PFSK-1 (cell line): ENCODE results near the gene TMEM161B.

Experiments
- FOXP2 ChIP-seq: optimal IDR thresholded peaks from 2 replicates; pipeline ENCODE3; 2011; ENCODE audit warnings: borderline replicate concordance, control low read depth, inconsistent platforms; ENCODE audit not compliant: insufficient read depth; ENCODE audit errors: extremely low read length, extremely low read depth
- POLR2AphosphoS5 ChIP-seq: IDR thresholded peaks from 2 replicates; pipeline ENCODE4 v1.6.1; 2012; ENCODE audit warnings: low read depth, mild to moderate bottlenecking, control low read depth, low read length, moderate library complexity
- SIN3A ChIP-seq: IDR thresholded peaks from 2 replicates; pipeline ENCODE4 v1.6.1; 2012; ENCODE audit warnings: mild to moderate bottlenecking, low read length, moderate library complexity, borderline replicate concordance; ENCODE audit not compliant: insufficient read depth
- TAF1 ChIP-seq: IDR thresholded peaks from 2 replicates; pipeline ENCODE4 v1.6.1; 2012; ENCODE audit warnings: low read length, control low read depth, borderline replicate concordance; ENCODE audit not compliant: insufficient read depth
- TF ChIP-seq, protein P1 (sequence below), 2 experiments: IDR thresholded peaks; 2 replicates each; pipeline versions ENCODE4 v1.6.1 to v1.8.0; 2011 to 2012; ENCODE audit warnings: low read depth in 2 of 2, low read length in 2 of 2, control low read depth in 1 of 2, inconsistent platforms in 1 of 2, mild to moderate bottlenecking in 1 of 2, moderate library complexity in 1 of 2; ENCODE audit not compliant: insufficient read depth in 1 of 2

The TMEM161B gene

DNA sequence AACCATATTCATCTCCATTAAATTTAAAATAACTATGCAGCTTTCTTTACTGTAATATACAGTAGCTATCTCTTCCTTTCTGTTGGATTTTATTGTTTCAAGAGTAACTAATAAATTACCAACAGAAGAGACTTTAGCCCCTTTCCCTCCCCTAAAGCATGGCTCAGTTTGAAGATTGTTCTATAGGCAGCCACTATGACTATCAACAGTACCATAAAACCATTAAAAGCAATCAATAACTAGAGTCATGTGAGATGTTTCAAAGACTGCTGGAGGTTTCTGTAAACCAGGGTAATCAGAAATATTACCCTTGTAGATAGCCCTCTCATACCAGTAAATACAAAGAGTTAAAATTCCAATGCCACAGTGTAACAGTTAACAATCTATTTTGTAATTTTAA, 73.0 kb downstream of the TMEM161B start:
- TF ChIP-seq FOXP2: no peak
- no peak for TF ChIP-seq SIN3A
- TF ChIP-seq POLR2AphosphoS5: no peak
- TF ChIP-seq, protein P1, sequence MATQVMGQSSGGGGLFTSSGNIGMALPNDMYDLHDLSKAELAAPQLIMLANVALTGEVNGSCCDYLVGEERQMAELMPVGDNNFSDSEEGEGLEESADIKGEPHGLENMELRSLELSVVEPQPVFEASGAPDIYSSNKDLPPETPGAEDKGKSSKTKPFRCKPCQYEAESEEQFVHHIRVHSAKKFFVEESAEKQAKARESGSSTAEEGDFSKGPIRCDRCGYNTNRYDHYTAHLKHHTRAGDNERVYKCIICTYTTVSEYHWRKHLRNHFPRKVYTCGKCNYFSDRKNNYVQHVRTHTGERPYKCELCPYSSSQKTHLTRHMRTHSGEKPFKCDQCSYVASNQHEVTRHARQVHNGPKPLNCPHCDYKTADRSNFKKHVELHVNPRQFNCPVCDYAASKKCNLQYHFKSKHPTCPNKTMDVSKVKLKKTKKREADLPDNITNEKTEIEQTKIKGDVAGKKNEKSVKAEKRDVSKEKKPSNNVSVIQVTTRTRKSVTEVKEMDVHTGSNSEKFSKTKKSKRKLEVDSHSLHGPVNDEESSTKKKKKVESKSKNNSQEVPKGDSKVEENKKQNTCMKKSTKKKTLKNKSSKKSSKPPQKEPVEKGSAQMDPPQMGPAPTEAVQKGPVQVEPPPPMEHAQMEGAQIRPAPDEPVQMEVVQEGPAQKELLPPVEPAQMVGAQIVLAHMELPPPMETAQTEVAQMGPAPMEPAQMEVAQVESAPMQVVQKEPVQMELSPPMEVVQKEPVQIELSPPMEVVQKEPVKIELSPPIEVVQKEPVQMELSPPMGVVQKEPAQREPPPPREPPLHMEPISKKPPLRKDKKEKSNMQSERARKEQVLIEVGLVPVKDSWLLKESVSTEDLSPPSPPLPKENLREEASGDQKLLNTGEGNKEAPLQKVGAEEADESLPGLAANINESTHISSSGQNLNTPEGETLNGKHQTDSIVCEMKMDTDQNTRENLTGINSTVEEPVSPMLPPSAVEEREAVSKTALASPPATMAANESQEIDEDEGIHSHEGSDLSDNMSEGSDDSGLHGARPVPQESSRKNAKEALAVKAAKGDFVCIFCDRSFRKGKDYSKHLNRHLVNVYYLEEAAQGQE (IDR thresholded peaks at IDR 0.05; ENCODE audit: insufficient read depth in 1 of 2, low read depth in 2 of 2, low read length in 2 of 2): no peak
- no peak for TF ChIP-seq TAF1

GRCh38 chr5:88193896-88194295, 74.7 kb downstream of the TMEM161B start:
- TF ChIP-seq, protein P1 (IDR thresholded peaks at IDR 0.05; ENCODE audit: insufficient read depth in 1 of 2, low read depth in 2 of 2, low read length in 2 of 2): no peak
- TF ChIP-seq POLR2AphosphoS5 (no peak), SIN3A (no peak), FOXP2 (no peak), TAF1 (no peak)

- TF ChIP-seq TAF1: no peak
- TF ChIP-seq, protein P1 (IDR thresholded peaks at IDR 0.05; ENCODE audit: insufficient read depth in 1 of 2, low read depth in 2 of 2, low read length in 2 of 2): no peak
- TF ChIP-seq SIN3A: no peak
- no peak for TF ChIP-seq POLR2AphosphoS5
- TF ChIP-seq FOXP2: no peak
Measured at GRCh38 chr5:88190106-88190834, 78.4 kb downstream of the TMEM161B start.

DNA sequence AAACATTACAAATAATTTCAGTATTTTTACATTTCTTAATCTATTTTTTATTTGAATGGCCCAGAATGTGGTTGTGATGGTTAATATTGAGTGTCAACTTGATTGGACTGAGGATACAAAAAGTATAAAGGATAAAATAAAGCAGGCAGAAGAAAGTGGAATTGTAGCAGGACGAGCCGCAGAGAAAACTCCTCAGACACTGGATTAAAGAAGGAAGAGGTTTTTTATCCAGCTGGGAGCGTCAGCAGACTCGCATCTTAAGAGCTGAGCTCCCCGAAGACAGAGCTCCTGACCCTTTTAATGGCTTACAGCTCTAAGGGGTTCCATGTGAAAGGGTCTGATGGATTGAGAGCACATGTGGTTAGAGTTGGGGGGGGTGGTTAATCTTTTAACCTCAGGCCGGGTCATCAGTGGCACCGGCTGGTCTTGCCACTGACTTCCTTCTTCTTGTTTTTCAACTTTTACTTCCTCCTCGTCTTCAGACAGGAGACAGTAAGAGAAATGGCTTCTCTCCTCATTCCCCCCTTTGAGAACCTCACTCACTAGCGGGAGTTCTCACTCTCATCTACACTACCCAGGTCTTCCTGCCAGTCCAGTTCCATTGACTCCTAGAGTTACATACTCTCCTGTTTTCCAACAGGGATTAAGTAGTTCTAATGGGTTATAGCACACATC, 80.0 kb downstream of the TMEM161B start:
- TF ChIP-seq POLR2AphosphoS5 (no peak), TAF1 (no peak), FOXP2 (no peak), SIN3A (no peak)
- TF ChIP-seq, protein P1 (IDR thresholded peaks at IDR 0.05; ENCODE audit: insufficient read depth in 1 of 2, low read depth in 2 of 2, low read length in 2 of 2): no peak

DNA sequence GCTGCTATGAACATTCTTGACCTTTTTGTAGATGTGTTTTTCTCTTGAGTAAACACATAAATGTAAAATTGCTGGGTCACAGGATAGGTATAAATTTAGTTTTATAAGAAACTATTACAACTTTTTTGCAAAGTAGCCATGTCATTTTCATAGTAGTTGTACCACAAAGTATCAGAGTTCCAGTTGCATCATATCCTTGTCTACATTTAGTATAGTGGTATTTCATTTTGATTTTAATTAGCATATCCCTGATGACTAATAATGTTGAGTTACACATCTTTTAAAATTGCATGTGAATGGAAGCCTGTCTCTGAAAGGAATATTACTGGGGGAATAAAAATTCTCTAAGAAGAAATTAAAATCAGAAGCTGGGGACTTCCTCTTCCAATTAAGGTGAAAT, 85.4 kb downstream of the TMEM161B start:
- TF ChIP-seq POLR2AphosphoS5: no peak
- TF ChIP-seq, protein P1 (IDR thresholded peaks at IDR 0.05; ENCODE audit: insufficient read depth in 1 of 2, low read depth in 2 of 2, low read length in 2 of 2): no peak
- no peak for TF ChIP-seq FOXP2
- no peak for TF ChIP-seq TAF1
- TF ChIP-seq SIN3A: no peak
